SKM-1 treated with dmso at 0.1 percent for 144 hours (cell line): ENCODE data around the gene TRIM67.

Experiments used
- DNase-seq: peaks from one replicate; lab custom pipeline; 2025; ENCODE audit not compliant: unreplicated experiment; lab: John Stamatoyannopoulos, UW

TRIM67 gene

GRCh38 chr1:231232870-231233734 lies 71.2 kb downstream of the TRIM67 start:
- DNase-seq: no peak

- no peak for DNase-seq
Observed at GRCh38 chr1:231233735-231234417, 72.0 kb downstream of the TRIM67 start.

- no peak for DNase-seq
Observed at GRCh38 chr1:231234506-231234905, 72.6 kb downstream of the TRIM67 start.

- no peak for DNase-seq
Observed at GRCh38 chr1:231235526-231236207, 73.8 kb downstream of the TRIM67 start.

- DNase-seq: no peak
Observed at GRCh38 chr1:231236208-231236591, 74.3 kb downstream of the TRIM67 start.

GRCh38 chr1:231236938-231237337 lies 75.1 kb downstream of the TRIM67 start:
- DNase-seq: no peak

- DNase-seq: no peak
Observed at GRCh38 chr1:231238298-231238697, 76.4 kb downstream of the TRIM67 start.

- no peak for DNase-seq
Observed at GRCh38 chr1:231240531-231240882, 78.6 kb downstream of the TRIM67 start.

GRCh38 chr1:231240883-231241735 lies 79.3 kb downstream of the TRIM67 start, which contains the start of gene GNPAT:
TSS of gene GNPAT (plus strand) at chr1:231241212. CDS start at chr1:231241379, 167 bp downstream.
- peak; percentile 89 for DNase-seq

GRCh38 chr1:231241750-231242149 lies 79.9 kb downstream of the TRIM67 start:
- peak; percentile 38 for DNase-seq

- DNase-seq: peak; percentile 12
Observed at GRCh38 chr1:231242516-231243198, 80.8 kb downstream of the TRIM67 start.

- no peak for DNase-seq
Observed at GRCh38 chr1:231248778-231249177, 86.9 kb downstream of the TRIM67 start.

- DNase-seq: no peak
Observed at GRCh38 chr1:231252336-231252735, 90.5 kb downstream of the TRIM67 start.

- DNase-seq: no peak
Observed at GRCh38 chr1:231260351-231260750, 98.5 kb downstream of the TRIM67 start.

GRCh38 chr1:231264642-231265041 lies 102.8 kb downstream of the TRIM67 start:
- no peak for DNase-seq

GRCh38 chr1:231265379-231265778 lies 103.5 kb downstream of the TRIM67 start:
- DNase-seq: no peak

GRCh38 chr1:231266811-231267322 lies 105.0 kb downstream of the TRIM67 start:
- DNase-seq: no peak
